Suprapubic skin (tissue), 4 donors: ENCODE measurements around the gene LMX1B. TPM values are rescaled to one million over a fixed set of nuclear protein-coding genes. Genes with fewer than 3 reads are reported as not detected.

ENCODE experiments used
- DNase-seq, 2 donors: peaks; one replicate each; pipeline ENCODE4 v3.0.0-alpha.2; 2019; ENCODE audit warnings: low spot score in 2 of 2
- H3K27ac ChIP-seq: fragments of 200-600 bp; sonication (generic); one replicate; pipeline ENCODE4 v1.5.1; 2019
- H3K27me3 ChIP-seq: fragments of 200-600 bp; sonication (generic); one replicate; pipeline ENCODE4 v1.5.1; 2019
- H3K36me3 ChIP-seq: fragments of 200-600 bp; sonication (generic); one replicate; pipeline ENCODE4 v1.5.1; 2019
- H3K4me1 ChIP-seq: fragments of 200-600 bp; sonication (generic); one replicate; pipeline ENCODE4 v1.5.1; 2019
- H3K4me3 ChIP-seq: fragments of 200-600 bp; sonication (generic); one replicate; pipeline ENCODE4 v1.5.1; 2019; ENCODE audit warnings: mild to moderate bottlenecking
- H3K9me3 ChIP-seq: fragments of 200-600 bp; sonication (generic); one replicate; pipeline ENCODE4 v1.5.1; 2019
- CTCF ChIP-seq, 2 donors: fragments of 200-600 bp in 1 of 2; fragments of 450-650 bp in 1 of 2; sonication (generic) in 1 of 2; IDR thresholded peaks; one replicate each; pipeline ENCODE4 v1.5.1; 2016 to 2019; ENCODE audit warnings: antibody characterized with exemption in 2 of 2, mild to moderate bottlenecking in 1 of 2, moderate library complexity in 1 of 2
- EP300 ChIP-seq: sonication (generic); formaldehyde crosslinking; IDR thresholded peaks from one replicate; pipeline ENCODE4 v1.6.1; 2017; ENCODE audit warnings: antibody characterized with exemption
- POLR2A ChIP-seq, 2 donors: fragments of 450-650 bp; IDR thresholded peaks; one replicate each; pipeline ENCODE4 v1.6.1; 2017; ENCODE audit warnings: antibody characterized with exemption in 2 of 2, mild to moderate bottlenecking in 2 of 2, moderate library complexity in 2 of 2
- POLR2AphosphoS5 ChIP-seq, 3 donors: sonication (generic); formaldehyde crosslinking; IDR thresholded peaks; one replicate each; pipeline ENCODE4 v1.6.1; 2017; ENCODE audit warnings: antibody characterized with exemption in 3 of 3
- WGBS: methylation state at CpG from one replicate; pipeline ENCODE4 v1.1.5; 2018; 5-methylcytosine and 5-hydroxymethylcytosine counted together
- total RNA-seq, 4 donors: library from RNA; depleted of rRNA; stranded (reverse); fragments of >200 nt; gene quantifications; one replicate each; pipeline ENCODE4 v1.1.0, GENCODE V29; 2016

Gene LMX1B
- total RNA-seq, 4 donors from 2014 or later, result 2.4 to 7.8 (median 5.7) TPM

GRCh38 chr9:126676685-126677143 is 63.0 kb downstream of the LMX1B start:
- TF ChIP-seq POLR2A (IDR thresholded peaks at IDR 0.05) (no peak), EP300 (no peak), POLR2AphosphoS5 (IDR thresholded peaks at IDR 0.05) (no peak), CTCF (IDR thresholded peaks at IDR 0.05) (no peak)
- H3K36me3 ChIP-seq, result no peaks in the 10 kb centered on the region
- 18% methylated on average over 23 of the region's 24 CpGs for WGBS
- H3K9me3 ChIP-seq, result no peaks in the 10 kb centered on the region
- peaks cover 7% of the 10 kb centered on the region for H3K4me1 ChIP-seq
- H3K4me3 ChIP-seq, result no peak overlapping the region
- DNase-seq, result no peak
- H3K27me3 ChIP-seq, result peaks cover 69% of the 10 kb centered on the region
- H3K27ac ChIP-seq, result no peak overlapping the region

GRCh38 chr9:126677188-126678084 is 63.7 kb downstream of the LMX1B start:
- H3K9me3 ChIP-seq, result no peaks in the 10 kb centered on the region
- H3K27ac ChIP-seq, result no peak overlapping the region
- H3K27me3 ChIP-seq, result peaks cover 73% of the 10 kb centered on the region
- DNase-seq, result no peak
- H3K4me1 ChIP-seq, result peaks cover 7% of the 10 kb centered on the region
- TF ChIP-seq POLR2AphosphoS5 (IDR thresholded peaks at IDR 0.05), result no peak
- no peak overlapping the region for H3K4me3 ChIP-seq
- WGBS, result 54% methylated on average over 9 of the region's 11 CpGs
- H3K36me3 ChIP-seq, result no peaks in the 10 kb centered on the region

- peaks cover 73% of the 10 kb centered on the region for H3K27me3 ChIP-seq
- H3K4me3 ChIP-seq, result no peak overlapping the region
- H3K9me3 ChIP-seq, result no peaks in the 10 kb centered on the region
- H3K36me3 ChIP-seq, result no peaks in the 10 kb centered on the region
- H3K4me1 ChIP-seq, result peaks cover 15% of the 10 kb centered on the region
- 78% methylated on average over 4 of the region's 4 CpGs for WGBS
- DNase-seq, result no peak
- TF ChIP-seq POLR2AphosphoS5 (IDR thresholded peaks at IDR 0.05) (no peak), EP300 (no peak), CTCF (IDR thresholded peaks at IDR 0.05) (no peak), POLR2A (IDR thresholded peaks at IDR 0.05) (no peak)
- H3K27ac ChIP-seq, result no peak overlapping the region
Measured at GRCh38 chr9:126678989-126679388, 65.3 kb downstream of the LMX1B start.

- H3K27me3 ChIP-seq, result peaks cover 73% of the 10 kb centered on the region
- no peaks in the 10 kb centered on the region for H3K36me3 ChIP-seq
- H3K4me3 ChIP-seq, result no peak overlapping the region
- H3K9me3 ChIP-seq, result no peaks in the 10 kb centered on the region
- no peak overlapping the region for H3K27ac ChIP-seq
- DNase-seq, result no peak
- H3K4me1 ChIP-seq, result peaks cover 15% of the 10 kb centered on the region
- WGBS, result 59% methylated on average over 7 of the region's 7 CpGs
- no peak for TF ChIP-seq CTCF (IDR thresholded peaks at IDR 0.05)
- TF ChIP-seq POLR2A (IDR thresholded peaks at IDR 0.05), result no peak
- TF ChIP-seq POLR2AphosphoS5 (IDR thresholded peaks at IDR 0.05), result no peak
- TF ChIP-seq EP300, result no peak
Measured at GRCh38 chr9:126681336-126681735, 67.6 kb downstream of the LMX1B start.

- Histone ChIP-seq H3K9me3 (no peaks in the 10 kb centered on the region), H3K4me3 (peak overlapping the region; percentile 37), H3K36me3 (no peaks in the 10 kb centered on the region), H3K4me1 (peaks cover 11% of the 10 kb centered on the region), H3K27me3 (peaks cover 73% of the 10 kb centered on the region), H3K27ac (no peak overlapping the region)
- WGBS, result 53% methylated on average over 22 of the region's 24 CpGs
- TF ChIP-seq POLR2AphosphoS5 (IDR thresholded peaks at IDR 0.05) (no peak), CTCF (IDR thresholded peaks at IDR 0.05) (no peak), EP300 (no peak), POLR2A (IDR thresholded peaks at IDR 0.05) (no peak)
- no peak for DNase-seq
Measured at GRCh38 chr9:126682113-126682810, 68.5 kb downstream of the LMX1B start.
